ENCODE measurements around the gene SUPT3H. TPM values are rescaled to one million over a fixed set of nuclear protein-coding genes. Genes with fewer than 3 reads are reported as not detected.

SUPT3H gene
- total and polyA plus RNA-seq, 2 donors: 5.5 to 11.9 TPM

DNA sequence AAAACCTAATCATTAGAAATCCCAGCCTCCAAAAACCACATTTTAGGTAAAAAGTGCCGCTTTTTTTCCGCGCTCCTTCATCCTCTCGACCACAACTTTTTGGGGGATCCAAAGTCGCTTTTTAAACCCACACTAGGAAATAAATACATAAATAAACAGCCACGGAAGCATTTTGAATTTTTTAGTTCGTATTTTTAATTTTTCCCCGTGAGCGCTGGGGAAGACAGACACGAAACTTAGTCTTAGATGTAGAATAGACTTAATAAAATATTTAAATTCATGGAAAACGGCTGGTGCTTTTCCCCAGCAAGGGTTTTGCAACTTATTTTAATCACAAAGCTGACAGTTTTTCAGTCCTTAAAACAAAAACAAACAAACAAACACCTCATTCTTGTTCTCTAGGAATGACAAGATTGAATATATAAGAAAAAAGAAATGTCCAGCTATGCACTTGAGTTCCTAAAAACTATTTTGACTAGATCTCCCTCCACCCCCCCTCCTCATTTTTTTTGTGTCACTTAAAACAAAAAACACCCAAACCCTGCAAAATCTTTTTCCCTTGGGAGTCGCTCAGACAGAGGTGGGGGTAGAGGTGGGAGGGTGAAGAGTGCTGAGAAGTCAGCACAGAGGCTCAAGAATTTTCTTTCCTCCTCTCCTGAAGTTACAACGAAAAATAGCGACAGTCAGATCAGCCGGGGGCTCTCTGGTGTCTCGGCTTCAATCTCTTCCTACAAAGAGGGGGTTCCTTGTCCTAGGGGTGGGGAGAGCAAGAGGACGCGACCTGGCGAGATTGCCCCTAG is 43.4 kb upstream of the SUPT3H start:
- DNase-seq (ENCODE audit: low read depth in 6 of 9, low spot score in 9 of 9): peak in 1 of 9 donors; percentile 45
- peak overlapping the region; percentile 45 to 55 for H3K4me3 ChIP-seq (ENCODE audit: low read length in 2 of 2)
- H3K27me3 ChIP-seq (ENCODE audit: control insufficient read depth in 2 of 2, insufficient read depth in 1 of 2, low read length in 1 of 2): peaks cover 54 to 67% of the 10 kb centered on the region in 2 donors
- H3K27ac ChIP-seq (ENCODE audit: low read depth in 1 of 2, low read length in 1 of 2): peak overlapping the region in 1 of 2 donors; percentile 57
- H3K4me1 ChIP-seq (ENCODE audit: control insufficient read depth in 2 of 2, insufficient read depth in 2 of 2, low read length in 2 of 2): peaks cover 17 to 45% of the 10 kb centered on the region in 2 donors
- 1% methylated on average over 19 of the region's 19 CpGs for WGBS
- no peaks in the 10 kb centered on the region for H3K36me3 ChIP-seq (ENCODE audit: control insufficient read depth in 2 of 2, insufficient read depth in 2 of 2, low read length in 1 of 2)
- no peaks in the 10 kb centered on the region for H3K9me3 ChIP-seq (ENCODE audit: control insufficient read depth in 2 of 2, insufficient read depth in 1 of 2, low read length in 1 of 2)

DNA sequence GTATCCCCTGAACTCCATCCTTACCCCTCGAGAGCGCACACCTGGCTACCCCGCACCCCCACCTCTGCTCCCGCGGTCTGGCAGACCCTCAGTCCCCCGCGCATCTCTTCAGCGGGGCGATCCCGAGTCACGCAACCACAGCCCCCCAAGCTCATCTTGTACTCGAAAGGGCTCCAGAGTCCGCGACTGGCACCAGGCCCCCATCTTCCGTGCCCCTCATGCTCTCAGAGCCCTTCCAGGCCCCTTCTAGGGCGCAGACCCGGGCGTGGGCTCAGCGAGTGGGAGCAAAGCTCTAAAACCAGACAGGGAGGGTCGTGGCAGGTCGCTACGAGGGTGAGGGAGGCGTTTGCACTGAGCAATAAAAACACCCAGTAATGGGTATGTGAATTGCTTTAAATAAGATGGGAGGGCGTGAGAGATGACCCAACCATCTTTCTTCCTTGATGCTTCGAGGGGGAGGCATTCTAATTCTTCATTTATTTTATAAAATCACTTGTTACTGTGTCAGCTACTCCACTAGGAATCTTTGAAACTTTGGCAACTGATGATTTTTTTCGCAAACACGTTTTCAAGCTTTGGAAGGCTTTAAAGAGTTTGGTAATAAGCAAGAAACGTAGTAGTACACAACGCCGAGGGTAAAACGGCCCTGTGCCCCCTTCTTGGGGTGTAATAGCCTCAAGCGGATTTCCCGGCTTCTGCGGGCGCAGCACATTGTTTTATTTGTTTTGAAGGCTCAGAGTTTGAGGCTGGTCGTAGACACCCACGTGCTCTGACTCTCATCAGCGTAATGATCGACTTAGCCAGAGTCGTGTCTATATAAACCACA is 42.6 kb upstream of the SUPT3H start:
- DNase-seq (ENCODE audit: low read depth in 6 of 9, low spot score in 9 of 9): peak in 1 of 9 donors; percentile 66
- peaks cover 17 to 45% of the 10 kb centered on the region in 2 donors for H3K4me1 ChIP-seq (ENCODE audit: control insufficient read depth in 2 of 2, insufficient read depth in 2 of 2, low read length in 2 of 2)
- H3K27me3 ChIP-seq (ENCODE audit: control insufficient read depth in 2 of 2, insufficient read depth in 1 of 2, low read length in 1 of 2): peaks cover 54 to 69% of the 10 kb centered on the region in 2 donors
- H3K36me3 ChIP-seq (ENCODE audit: control insufficient read depth in 2 of 2, insufficient read depth in 2 of 2, low read length in 1 of 2): no peaks in the 10 kb centered on the region
- no peak overlapping the region for H3K27ac ChIP-seq (ENCODE audit: low read depth in 1 of 2, low read length in 1 of 2)
- H3K4me3 ChIP-seq (ENCODE audit: low read length in 2 of 2): peak overlapping the region; percentile 15 to 24
- no peaks in the 10 kb centered on the region for H3K9me3 ChIP-seq (ENCODE audit: control insufficient read depth in 2 of 2, insufficient read depth in 1 of 2, low read length in 1 of 2)
- 2% methylated on average over 40 of the region's 40 CpGs for WGBS

DNA sequence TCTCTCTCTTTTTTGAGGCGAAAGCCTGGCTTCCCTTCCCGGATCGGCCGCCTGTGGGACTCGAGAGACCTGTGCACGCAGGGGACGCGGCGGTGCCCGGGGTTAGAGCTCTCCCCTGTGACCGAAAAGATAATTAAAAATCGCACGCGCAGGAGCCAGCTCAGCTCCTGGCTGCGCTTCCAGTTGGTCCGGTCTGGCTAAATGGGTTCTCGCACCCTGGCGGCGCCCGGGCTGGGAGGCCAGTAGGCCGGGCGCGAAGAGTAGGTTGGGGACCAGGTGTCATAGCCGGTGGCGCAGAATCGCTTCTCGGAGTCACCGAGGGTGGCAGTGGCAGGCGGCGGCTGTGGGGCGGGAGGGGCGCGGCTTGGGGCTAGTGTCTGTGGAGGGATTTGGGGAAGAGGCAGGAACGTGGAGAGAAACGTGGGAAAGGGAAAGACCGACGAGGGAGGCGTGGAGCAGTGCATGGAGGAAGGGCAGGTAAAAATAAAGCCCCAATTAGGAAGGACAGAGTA is 41.9 kb upstream of the SUPT3H start:
- H3K36me3 ChIP-seq (ENCODE audit: control insufficient read depth in 2 of 2, insufficient read depth in 2 of 2, low read length in 1 of 2): no peaks in the 10 kb centered on the region
- H3K4me1 ChIP-seq (ENCODE audit: control insufficient read depth in 2 of 2, insufficient read depth in 2 of 2, low read length in 2 of 2): peaks cover 17 to 45% of the 10 kb centered on the region in 2 donors
- DNase-seq (ENCODE audit: low read depth in 6 of 9, low spot score in 9 of 9): peak in 3 of 9 donors; percentile 40 to 70 (median 49)
- whole genome bisulfite sequencing: under 1% methylated on average over 38 of the region's 38 CpGs
- peaks cover 54 to 66% of the 10 kb centered on the region in 2 donors for H3K27me3 ChIP-seq (ENCODE audit: control insufficient read depth in 2 of 2, insufficient read depth in 1 of 2, low read length in 1 of 2)
- H3K4me3 ChIP-seq (ENCODE audit: low read length in 2 of 2): peak overlapping the region; percentile 24 to 33
- no peak overlapping the region for H3K27ac ChIP-seq (ENCODE audit: low read depth in 1 of 2, low read length in 1 of 2)
- H3K9me3 ChIP-seq (ENCODE audit: control insufficient read depth in 2 of 2, insufficient read depth in 1 of 2, low read length in 1 of 2): no peaks in the 10 kb centered on the region

DNA sequence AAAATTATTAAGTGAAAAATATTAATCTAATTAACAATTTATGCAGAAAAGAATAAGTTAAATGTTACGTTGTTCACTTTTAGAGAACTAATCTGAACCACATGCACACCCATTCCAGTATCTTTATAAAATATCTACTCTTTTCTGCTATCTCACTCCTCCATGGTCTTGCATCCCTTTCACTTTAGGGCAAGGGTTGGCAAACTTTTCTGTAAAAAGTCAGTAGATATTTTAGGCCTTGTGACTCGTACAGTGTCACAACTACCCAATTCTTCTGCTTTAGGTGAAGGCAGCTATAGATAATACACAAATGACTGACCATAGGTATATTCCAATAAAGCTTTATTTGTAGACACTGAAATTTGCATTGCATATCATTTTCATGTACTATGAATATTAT is 39.7 kb upstream of the SUPT3H start:
- Histone ChIP-seq H3K27ac (ENCODE audit: low read depth in 1 of 2, low read length in 1 of 2) (no peak overlapping the region), H3K27me3 (ENCODE audit: control insufficient read depth in 2 of 2, insufficient read depth in 1 of 2, low read length in 1 of 2) (peaks cover 38 to 44% of the 10 kb centered on the region in 2 donors), H3K36me3 (ENCODE audit: control insufficient read depth in 2 of 2, insufficient read depth in 2 of 2, low read length in 1 of 2) (no peaks in the 10 kb centered on the region), H3K4me3 (ENCODE audit: low read length in 2 of 2) (no peak overlapping the region), H3K4me1 (ENCODE audit: control insufficient read depth in 2 of 2, insufficient read depth in 2 of 2, low read length in 2 of 2) (peaks cover 12 to 32% of the 10 kb centered on the region in 2 donors), H3K9me3 (ENCODE audit: control insufficient read depth in 2 of 2, insufficient read depth in 1 of 2, low read length in 1 of 2) (no peaks in the 10 kb centered on the region)
- 91% methylated on average over 2 of the region's 2 CpGs for WGBS
- no peak for DNase-seq (ENCODE audit: low read depth in 6 of 9, low spot score in 9 of 9)

DNA sequence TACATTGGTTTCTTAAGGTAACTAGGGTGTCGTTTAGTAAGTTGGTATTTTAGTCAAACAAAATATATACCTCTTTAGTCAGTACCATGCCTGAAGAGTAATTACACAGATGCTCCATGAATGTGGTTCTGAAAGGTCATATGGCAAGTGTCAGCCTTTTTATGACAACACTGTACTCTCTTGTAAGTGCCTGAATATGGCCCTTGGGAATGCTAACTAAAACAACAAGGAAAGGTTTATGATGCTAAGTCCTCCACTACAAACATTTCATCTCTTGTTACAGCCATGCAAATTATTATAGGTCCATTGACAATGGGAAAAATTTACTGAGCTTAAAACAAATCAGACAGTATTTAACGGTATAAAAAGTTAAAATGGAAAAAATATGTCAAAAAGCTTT is 39.0 kb upstream of the SUPT3H start:
- Histone ChIP-seq H3K27me3 (ENCODE audit: control insufficient read depth in 2 of 2, insufficient read depth in 1 of 2, low read length in 1 of 2) (peaks cover 33 to 38% of the 10 kb centered on the region in 2 donors), H3K9me3 (ENCODE audit: control insufficient read depth in 2 of 2, insufficient read depth in 1 of 2, low read length in 1 of 2) (no peaks in the 10 kb centered on the region), H3K4me3 (ENCODE audit: low read length in 2 of 2) (no peak overlapping the region), H3K36me3 (ENCODE audit: control insufficient read depth in 2 of 2, insufficient read depth in 2 of 2, low read length in 1 of 2) (no peaks in the 10 kb centered on the region), H3K4me1 (ENCODE audit: control insufficient read depth in 2 of 2, insufficient read depth in 2 of 2, low read length in 2 of 2) (peaks cover 12 to 26% of the 10 kb centered on the region in 2 donors), H3K27ac (ENCODE audit: low read depth in 1 of 2, low read length in 1 of 2) (no peak overlapping the region)
- DNase-seq (ENCODE audit: low read depth in 6 of 9, low spot score in 9 of 9): no peak
- 96% methylated on average over 2 of the region's 2 CpGs for WGBS

DNA sequence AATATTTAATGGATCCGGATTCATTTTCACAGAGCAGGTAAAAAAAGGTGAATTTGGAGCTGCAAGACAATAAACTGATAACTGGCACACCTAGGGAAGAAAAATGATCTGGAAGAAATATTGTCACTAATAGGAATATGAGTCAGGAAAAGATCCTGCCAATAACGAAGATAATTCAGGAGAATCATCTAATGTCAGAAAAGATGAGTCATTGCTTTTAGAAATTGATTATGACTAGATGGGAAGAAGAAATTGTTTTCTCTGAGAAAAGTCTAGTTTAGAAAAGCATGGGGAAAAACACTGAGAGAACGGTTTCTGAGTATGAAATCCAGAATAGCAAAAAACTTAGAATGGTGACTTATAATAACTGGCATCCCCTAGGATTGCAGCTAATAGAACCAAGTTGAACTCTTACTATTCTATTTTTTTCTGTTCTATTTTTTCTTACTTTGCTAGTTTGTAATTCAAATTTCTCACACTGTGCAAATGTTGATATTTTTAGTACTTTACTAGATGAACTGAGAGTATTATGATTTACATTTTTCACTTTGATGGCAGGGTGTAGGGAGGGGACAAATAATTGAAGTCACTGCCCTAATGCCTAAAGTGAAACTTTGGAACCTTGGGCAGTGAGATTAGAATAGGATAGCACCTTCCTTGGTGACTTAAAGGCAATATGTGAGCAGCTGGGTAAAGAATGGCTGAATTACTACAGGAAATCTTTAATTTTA is 38.2 kb upstream of the SUPT3H start:
- no peak overlapping the region for H3K27ac ChIP-seq (ENCODE audit: low read depth in 1 of 2, low read length in 1 of 2)
- peaks cover 26 to 30% of the 10 kb centered on the region in 2 donors for H3K27me3 ChIP-seq (ENCODE audit: control insufficient read depth in 2 of 2, insufficient read depth in 1 of 2, low read length in 1 of 2)

DNA sequence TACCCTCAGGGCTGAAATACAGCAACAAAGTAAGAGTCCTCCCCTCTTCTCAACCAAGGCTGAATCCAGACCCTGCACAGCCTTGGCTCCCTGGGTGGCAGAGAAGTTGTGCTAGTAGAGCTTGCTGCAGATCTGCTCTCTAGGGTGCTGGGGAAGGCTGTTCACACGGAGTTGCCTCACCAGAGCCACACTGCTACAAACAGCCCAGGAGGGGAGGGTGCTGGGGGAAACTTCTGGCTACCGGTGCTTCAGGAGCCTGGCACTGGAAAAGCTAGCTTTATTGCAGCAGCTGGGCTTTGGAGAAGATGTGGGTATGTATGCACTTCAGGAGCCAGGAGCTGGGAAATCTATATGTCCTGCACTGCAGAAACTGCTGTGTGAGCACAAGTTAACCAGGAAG is 37.6 kb upstream of the SUPT3H start:
- Histone ChIP-seq H3K4me3 (ENCODE audit: low read length in 2 of 2) (no peak overlapping the region), H3K4me1 (ENCODE audit: control insufficient read depth in 2 of 2, insufficient read depth in 2 of 2, low read length in 2 of 2) (peaks cover 7 to 13% of the 10 kb centered on the region in 2 donors), H3K27ac (ENCODE audit: low read depth in 1 of 2, low read length in 1 of 2) (no peak overlapping the region), H3K27me3 (ENCODE audit: control insufficient read depth in 2 of 2, insufficient read depth in 1 of 2, low read length in 1 of 2) (peaks cover 22 to 24% of the 10 kb centered on the region in 2 donors), H3K36me3 (ENCODE audit: control insufficient read depth in 2 of 2, insufficient read depth in 2 of 2, low read length in 1 of 2) (no peaks in the 10 kb centered on the region), H3K9me3 (ENCODE audit: control insufficient read depth in 2 of 2, insufficient read depth in 1 of 2, low read length in 1 of 2) (no peaks in the 10 kb centered on the region)
- 31% methylated on average over 2 of the region's 2 CpGs for WGBS
- DNase-seq (ENCODE audit: low read depth in 6 of 9, low spot score in 9 of 9): no peak

More for the DNA sequence above, 38.2 kb upstream of the SUPT3H start:
- DNase-seq (ENCODE audit: low read depth in 6 of 9, low spot score in 9 of 9): no peak
- Histone ChIP-seq H3K36me3 (ENCODE audit: control insufficient read depth in 2 of 2, insufficient read depth in 2 of 2, low read length in 1 of 2) (no peaks in the 10 kb centered on the region), H3K4me1 (ENCODE audit: control insufficient read depth in 2 of 2, insufficient read depth in 2 of 2, low read length in 2 of 2) (peaks cover 8 to 19% of the 10 kb centered on the region in 2 donors), H3K9me3 (ENCODE audit: control insufficient read depth in 2 of 2, insufficient read depth in 1 of 2, low read length in 1 of 2) (no peaks in the 10 kb centered on the region), H3K4me3 (ENCODE audit: low read length in 2 of 2) (no peak overlapping the region)
- 77% methylated on average over 3 of the region's 3 CpGs for WGBS

DNA sequence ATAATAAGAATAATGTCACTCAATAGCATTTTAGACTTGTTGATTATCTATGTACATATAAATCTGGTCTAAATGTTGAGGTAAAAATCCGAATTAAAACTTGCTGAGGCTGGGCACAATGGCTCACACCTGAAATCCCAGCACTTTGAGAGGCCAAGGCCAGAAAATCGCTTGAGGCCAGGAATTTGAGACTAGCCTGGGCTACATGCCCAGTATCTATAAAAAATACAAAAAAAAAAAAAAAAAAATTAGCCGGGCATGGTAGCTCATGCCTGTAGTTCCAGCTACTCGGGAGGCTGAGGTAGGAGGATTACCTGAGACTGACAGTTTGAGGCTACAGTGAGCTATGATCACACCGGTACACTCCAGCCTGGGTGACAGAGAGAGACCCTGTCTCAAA is 34.2 kb upstream of the SUPT3H start:
- peaks cover 0 to 5% of the 10 kb centered on the region in 2 donors for H3K27me3 ChIP-seq (ENCODE audit: control insufficient read depth in 2 of 2, insufficient read depth in 1 of 2, low read length in 1 of 2)
- no peaks in the 10 kb centered on the region for H3K36me3 ChIP-seq (ENCODE audit: control insufficient read depth in 2 of 2, insufficient read depth in 2 of 2, low read length in 1 of 2)
- H3K9me3 ChIP-seq (ENCODE audit: control insufficient read depth in 2 of 2, insufficient read depth in 1 of 2, low read length in 1 of 2): no peaks in the 10 kb centered on the region
- DNase-seq (ENCODE audit: low read depth in 6 of 9, low spot score in 9 of 9): no peak
- H3K4me1 ChIP-seq (ENCODE audit: control insufficient read depth in 2 of 2, insufficient read depth in 2 of 2, low read length in 2 of 2): no peaks in the 10 kb centered on the region
- H3K27ac ChIP-seq (ENCODE audit: low read depth in 1 of 2, low read length in 1 of 2): no peak overlapping the region
- 96% methylated on average over 5 of the region's 5 CpGs for WGBS
- H3K4me3 ChIP-seq (ENCODE audit: low read length in 2 of 2): no peak overlapping the region
